GM12872 (cell line): ENCODE data around the gene RHOT2.

Experiments
- CTCF ChIP-seq: IDR thresholded peaks from 3 replicates; pipeline ENCODE4 v1.5.1; 2011; ENCODE audit warnings: low read depth, mild to moderate bottlenecking, low read length, moderate library complexity; ENCODE audit not compliant: insufficient read depth

Gene RHOT2

GRCh38 chr16:678858-679813 is 11.2 kb downstream of the RHOT2 start:
- no peak for TF ChIP-seq CTCF

- no peak for TF ChIP-seq CTCF
Observed at GRCh38 chr16:679814-680624, 12.1 kb downstream of the RHOT2 start, which contains the start of gene STUB1. STUB1 (plus strand) TSS chr16:680410; CDS start chr16:680526, 116 bp downstream.

GRCh38 chr16:680625-680945 is 12.7 kb downstream of the RHOT2 start:
- no peak for TF ChIP-seq CTCF

GRCh38 chr16:680967-681745 is 13.2 kb downstream of the RHOT2 start:
- no peak; the same call in 2 of the 3 replicates for TF ChIP-seq CTCF

- TF ChIP-seq CTCF = no peak
Observed at GRCh38 chr16:681746-682427, 14.0 kb downstream of the RHOT2 start.

GRCh38 chr16:682493-683395 is 14.8 kb downstream of the RHOT2 start:
- TF ChIP-seq CTCF = no peak
